HG02798 (cell line): ENCODE data around the gene RAB1A.
A peak's percentile ranks its signal among the peaks of the same experiment; 100 is the strongest.

ENCODE experiments used
- ATAC-seq: cut with Tn5 transposase; IDR thresholded peaks from one replicate; pipeline ENCODE4 v1.9.1; 2021; ENCODE audit warnings: mild to moderate bottlenecking; ENCODE audit not compliant: unreplicated experiment, poor library complexity

RAB1A gene

DNA sequence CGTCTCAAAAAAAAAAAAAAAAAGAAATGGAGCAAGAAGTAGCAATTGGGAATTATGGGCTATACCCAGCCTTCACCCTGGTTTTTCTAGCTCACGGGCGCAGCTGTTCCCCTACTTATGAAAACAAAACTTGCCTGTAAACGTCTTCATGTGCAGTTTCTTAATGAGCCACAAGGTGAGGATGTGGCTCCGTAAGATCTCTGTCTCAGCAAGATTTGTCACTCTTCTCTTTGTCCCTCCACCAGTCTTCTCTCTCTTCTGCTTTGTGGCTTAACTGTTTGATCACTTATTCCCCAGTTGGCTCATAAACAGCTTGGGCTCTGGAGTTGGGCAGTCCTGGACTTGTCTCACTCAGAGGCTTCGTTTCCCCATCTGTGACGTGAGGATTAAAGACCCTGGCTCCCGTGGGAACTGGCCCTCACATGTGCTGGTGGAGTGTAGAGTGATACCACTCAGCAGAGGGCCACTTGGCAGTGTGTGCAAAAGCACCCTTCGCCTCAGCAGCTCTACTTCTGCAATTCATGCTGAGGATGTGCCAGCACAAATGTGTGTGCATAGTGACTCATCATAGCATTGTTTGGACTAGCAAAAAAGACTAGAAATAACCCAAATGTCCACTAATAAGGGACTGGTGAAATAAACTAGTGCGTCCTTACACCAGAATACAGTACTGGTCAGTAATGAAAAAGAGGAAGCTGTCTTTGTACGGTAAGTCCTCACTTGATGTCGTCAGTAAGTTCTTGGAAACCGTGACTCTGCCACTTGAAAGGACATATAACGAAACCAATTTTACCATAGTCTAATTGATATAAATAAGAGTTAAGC lies 65.0 kb downstream of the RAB1A start:
- ATAC-seq: peak; percentile 85

- ATAC-seq: no peak
Measured at GRCh38 chr2:65062843-65063825, 66.8 kb downstream of the RAB1A start.

- no peak for ATAC-seq
Measured at GRCh38 chr2:65061910-65062339, 68.0 kb downstream of the RAB1A start.

DNA sequence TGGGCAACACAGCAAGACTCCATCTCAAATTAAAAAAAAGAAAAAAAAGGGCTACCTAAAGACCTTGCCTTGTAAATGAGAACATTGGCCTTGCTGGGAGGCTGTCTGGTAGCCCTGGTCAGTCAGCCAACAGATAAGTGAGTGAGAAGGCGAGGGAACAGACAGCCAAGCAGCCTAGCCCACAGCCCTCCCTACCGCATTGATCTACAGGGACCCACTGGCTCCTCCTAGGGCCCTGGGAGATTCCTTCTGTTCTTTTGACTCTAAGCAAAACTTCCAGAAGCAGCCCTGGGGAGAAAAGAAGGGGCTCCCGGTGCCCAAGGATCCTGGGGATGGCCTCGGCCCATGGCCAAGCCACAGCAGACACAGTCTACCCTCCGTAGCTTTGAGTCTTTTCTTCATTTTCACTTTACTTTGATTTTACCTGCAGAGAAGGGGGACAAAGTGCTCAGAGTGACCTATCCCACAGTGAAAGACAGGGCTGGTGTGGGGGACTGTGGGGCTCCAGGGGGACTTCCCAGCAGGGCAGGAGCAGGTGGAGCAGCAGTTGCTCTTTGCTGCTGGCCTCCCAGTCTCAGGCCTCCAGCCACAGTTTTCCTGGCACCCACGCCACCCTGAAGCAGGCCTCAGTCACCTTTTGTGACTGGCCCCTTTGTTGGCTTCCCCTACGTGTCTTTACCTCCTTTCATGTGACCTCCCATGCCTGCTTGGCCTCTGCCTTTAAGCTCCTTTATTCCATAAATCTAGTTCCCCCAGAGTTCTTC lies 68.6 kb downstream of the RAB1A start:
- ATAC-seq: no peak

GRCh38 chr2:65059071-65059470 lies 70.8 kb downstream of the RAB1A start:
- no peak for ATAC-seq

- ATAC-seq: no peak
Measured at GRCh38 chr2:65057391-65058052, 72.4 kb downstream of the RAB1A start.

GRCh38 chr2:65057054-65057375 lies 72.9 kb downstream of the RAB1A start:
- no peak for ATAC-seq

GRCh38 chr2:65056215-65057053 lies 73.5 kb downstream of the RAB1A start, which contains the start of gene CEP68:
Gene CEP68 (plus strand): TSS chr2:65056416. CDS start chr2:65069445, 13,029 bp downstream.
- peak; percentile 92 for ATAC-seq

DNA sequence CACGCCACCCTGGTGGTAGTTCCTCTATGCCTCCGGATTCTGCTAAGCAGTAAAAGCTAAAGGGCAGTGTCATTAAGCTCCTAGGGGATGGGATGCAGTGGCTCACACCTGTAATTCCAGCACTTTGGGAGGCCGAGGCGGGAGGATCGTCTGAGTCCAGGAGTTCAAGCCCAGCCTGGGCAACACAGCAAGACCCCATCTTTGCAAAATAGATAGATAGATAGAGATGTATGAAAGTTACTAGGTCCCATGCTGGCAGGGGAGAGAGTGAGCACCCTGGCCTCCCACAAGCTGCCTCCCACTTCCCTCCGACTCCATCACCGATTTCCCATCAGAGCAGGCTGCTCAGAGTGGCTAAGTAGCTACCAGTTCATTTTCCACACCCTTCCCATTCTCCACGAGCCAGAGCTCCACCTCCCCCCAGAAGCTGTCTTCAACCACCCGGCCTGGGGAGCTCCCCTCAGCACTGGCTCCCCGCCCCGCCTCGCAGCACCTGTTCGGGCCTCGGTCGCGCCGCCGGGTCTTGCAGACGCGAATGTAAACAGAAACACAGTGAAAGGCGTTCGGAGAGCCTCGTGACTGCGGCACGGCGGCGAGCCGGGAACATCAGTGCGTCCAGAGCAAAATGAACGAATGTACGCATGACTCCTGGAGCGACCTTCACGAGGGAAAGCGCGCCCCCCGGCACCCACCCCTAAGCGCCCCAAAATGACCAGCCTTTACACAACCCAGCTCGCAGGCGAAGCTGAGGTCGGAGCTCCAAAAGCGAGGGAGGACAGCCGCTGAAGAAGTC lies 74.3 kb downstream of the RAB1A start:
- peak; percentile 39 for ATAC-seq

GRCh38 chr2:65054749-65055421 lies 75.0 kb downstream of the RAB1A start:
- no peak for ATAC-seq

GRCh38 chr2:65053199-65053598 lies 76.7 kb downstream of the RAB1A start:
- peak; percentile 54 for ATAC-seq

- no peak for ATAC-seq
Measured at GRCh38 chr2:65050931-65051330, 79.0 kb downstream of the RAB1A start.

DNA sequence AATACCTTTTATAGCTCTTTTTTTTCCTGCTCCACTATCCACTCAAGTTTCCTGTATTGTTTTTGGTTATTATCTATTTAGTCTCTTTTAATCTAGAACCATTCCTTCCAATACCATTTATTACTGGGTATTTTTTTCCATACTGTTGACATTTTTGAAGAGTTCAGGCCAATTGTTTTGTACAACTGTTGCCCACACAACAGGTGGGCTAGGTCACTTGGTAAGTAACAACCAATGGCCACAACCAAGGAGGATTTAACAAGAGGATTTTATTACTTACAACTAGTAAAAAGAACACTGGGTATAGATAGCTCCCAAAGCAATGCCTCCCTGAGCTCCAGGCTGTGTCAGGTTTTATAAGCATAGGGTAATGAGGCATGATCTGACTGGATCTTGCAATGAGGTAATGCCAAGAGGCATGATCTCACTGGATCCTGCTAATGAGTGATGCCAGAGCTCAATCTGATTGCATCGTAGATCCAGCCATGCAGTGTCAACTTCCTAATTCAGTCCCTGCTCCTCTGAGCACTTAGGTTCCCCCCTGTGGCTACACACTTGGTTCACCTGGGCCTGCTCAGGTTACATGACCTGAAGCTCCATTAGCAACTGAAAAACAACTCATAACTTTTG lies 80.8 kb downstream of the RAB1A start:
- ATAC-seq: no peak

DNA sequence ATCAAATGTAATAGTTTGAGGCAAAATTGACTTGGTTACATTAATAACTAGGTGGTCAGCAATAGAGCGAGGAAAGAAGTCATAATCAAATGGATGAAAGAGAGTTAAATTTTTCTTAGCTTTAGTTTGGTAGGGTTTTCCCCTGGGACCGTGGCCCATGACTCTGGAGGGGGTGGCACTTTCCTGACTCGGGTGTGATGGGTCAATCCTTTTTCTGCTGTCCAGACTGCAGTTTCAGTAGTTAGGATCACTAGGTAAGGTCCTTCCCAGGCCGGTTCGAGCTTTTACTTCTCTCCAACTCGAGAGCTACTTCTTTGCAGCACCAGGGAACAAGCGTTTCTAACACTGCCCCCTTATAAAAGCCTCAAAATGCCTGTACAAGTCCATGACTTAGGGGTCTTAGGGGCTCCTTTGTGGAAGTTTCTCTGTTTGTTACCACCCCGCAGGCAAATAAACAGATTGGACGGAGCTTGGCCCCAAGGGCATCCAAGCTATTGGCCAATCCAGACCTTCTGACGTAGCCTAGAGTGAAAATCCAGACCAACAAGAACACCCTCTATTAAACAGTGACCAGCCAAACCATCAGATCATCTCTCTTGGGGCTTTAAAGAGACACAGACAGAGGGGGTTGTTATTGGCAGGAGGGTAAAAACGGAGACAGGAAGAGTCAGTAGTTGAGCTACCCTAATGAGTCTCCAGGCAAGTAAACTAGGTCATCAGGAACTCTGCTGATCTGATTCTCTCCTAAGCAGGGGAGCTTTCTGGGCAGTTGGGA lies 83.1 kb downstream of the RAB1A start:
- no peak for ATAC-seq

DNA sequence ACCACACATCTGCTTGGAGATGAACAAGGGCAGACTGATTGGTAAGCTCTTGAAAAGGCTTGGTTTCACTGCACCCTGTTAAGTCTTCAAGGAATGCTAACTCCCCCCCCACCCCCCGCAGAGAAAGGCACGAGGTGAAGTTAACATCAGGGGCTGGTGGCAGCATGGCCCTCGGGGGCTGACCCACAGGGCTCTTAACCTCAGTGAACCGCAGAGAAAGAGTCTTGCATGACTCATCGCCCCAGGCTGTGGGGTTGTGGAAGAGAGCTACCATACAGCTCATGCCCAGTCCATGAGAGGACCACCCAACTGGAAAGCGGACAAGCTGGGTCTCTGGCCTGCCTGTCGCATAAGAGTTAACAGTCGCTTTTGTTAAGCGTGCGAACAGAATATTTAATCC lies 84.3 kb downstream of the RAB1A start:
- no peak for ATAC-seq

- ATAC-seq: no peak
Measured at GRCh38 chr2:65044097-65044735, 85.7 kb downstream of the RAB1A start.
